HG03439 (cell line): ENCODE results near the gene ME1.
"Not testable (repeated sequence)": the region's sequence is repeated elsewhere in the genome, so short reads cannot be mapped to it uniquely, and the experiment has no call there.

Experiments used
- ATAC-seq: cut with Tn5 transposase; IDR thresholded peaks from one replicate; pipeline ENCODE4 v1.9.1; 2021; ENCODE audit warnings: mild to moderate bottlenecking, moderate library complexity; ENCODE audit not compliant: unreplicated experiment

The ME1 gene

GRCh38 chr6:83362349-83362748 lies 68.5 kb downstream of the ME1 start:
- ATAC-seq: not testable (repeated sequence)

GRCh38 chr6:83359638-83360037 lies 71.2 kb downstream of the ME1 start:
- ATAC-seq: no peak

GRCh38 chr6:83354747-83355146 lies 76.1 kb downstream of the ME1 start:
- ATAC-seq: no peak

GRCh38 chr6:83352424-83353061 lies 78.3 kb downstream of the ME1 start:
- ATAC-seq: no peak

GRCh38 chr6:83343121-83343520 lies 87.7 kb downstream of the ME1 start:
- no peak for ATAC-seq

GRCh38 chr6:83341765-83342164 lies 89.1 kb downstream of the ME1 start:
- no peak for ATAC-seq

- not testable (repeated sequence) for ATAC-seq
Measured at GRCh38 chr6:83333916-83334315, 96.9 kb downstream of the ME1 start.

- no peak for ATAC-seq
Measured at GRCh38 chr6:83333500-83333899, 97.4 kb downstream of the ME1 start.

GRCh38 chr6:83314693-83315092 lies 116.2 kb downstream of the ME1 start:
- ATAC-seq: no peak

- no peak for ATAC-seq
Measured at GRCh38 chr6:83313882-83314281, 117.0 kb downstream of the ME1 start.

- no peak for ATAC-seq
Measured at GRCh38 chr6:83311231-83311630, 119.6 kb downstream of the ME1 start.

- ATAC-seq: no peak
Measured at GRCh38 chr6:83310046-83310445, 120.8 kb downstream of the ME1 start.

GRCh38 chr6:83309344-83309743 lies 121.5 kb downstream of the ME1 start:
- ATAC-seq: no peak

- ATAC-seq: no peak
Measured at GRCh38 chr6:83308833-83309232, 122.0 kb downstream of the ME1 start.

GRCh38 chr6:83307849-83308248 lies 123.0 kb downstream of the ME1 start:
- no peak for ATAC-seq

GRCh38 chr6:83303426-83303825 lies 127.4 kb downstream of the ME1 start:
- no peak for ATAC-seq

GRCh38 chr6:83294676-83295075 lies 136.2 kb downstream of the ME1 start:
- ATAC-seq: no peak

- peak; percentile 67 for ATAC-seq
Measured at GRCh38 chr6:83292900-83293843, 137.7 kb downstream of the ME1 start.

- ATAC-seq: not testable (repeated sequence)
Measured at GRCh38 chr6:83287298-83287697, 143.6 kb downstream of the ME1 start.

- no peak for ATAC-seq
Measured at GRCh38 chr6:83285917-83286316, 144.9 kb downstream of the ME1 start.

- ATAC-seq: no peak
Measured at GRCh38 chr6:83273596-83273995, 157.3 kb downstream of the ME1 start.
